ENCODE measurements around the gene KLF7.

DNA sequence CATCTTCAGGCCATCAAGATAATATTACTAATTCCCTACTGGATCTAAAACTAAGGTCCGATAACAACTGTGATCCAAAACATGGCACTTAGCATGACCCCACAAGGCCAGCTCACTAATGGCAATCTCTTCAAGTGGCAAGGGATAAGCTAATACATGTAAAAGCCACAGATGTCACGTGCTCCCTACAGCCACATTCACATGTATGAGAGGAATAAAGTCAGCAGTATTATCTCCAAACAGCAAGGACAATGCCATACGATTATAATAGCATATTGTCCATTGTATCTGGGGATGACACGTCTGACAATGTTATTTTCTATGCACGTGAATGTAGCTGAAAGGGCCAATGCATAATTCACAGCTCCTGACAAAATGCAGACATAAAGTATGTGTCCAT lies 56.0 kb downstream of the KLF7 start:
- TF ChIP-seq CTCF (IDR thresholded peaks at IDR 0.05) (no peak), EP300 (IDR thresholded peaks at IDR 0.05) (no peak), POLR2A (IDR thresholded peaks at IDR 0.05) (no peak)
